Right atrium auricular region (tissue), 2 donors: ENCODE results near the gene CUL4A. TPM values are rescaled to one million over a fixed set of nuclear protein-coding genes. Genes with fewer than 3 reads are reported as not detected.
"Not testable (repeated sequence)": the region's sequence is repeated elsewhere in the genome, so short reads cannot be mapped to it uniquely, and the experiment has no call there.

Source experiments
- DNase-seq: peaks from one replicate; pipeline ENCODE4 v3.0.0-alpha.2; 2019; ENCODE audit warnings: low spot score
- H3K27ac ChIP-seq, 2 donors: fragments of 200-600 bp; sonication (generic); 1 replicate in 1 of 2; 2 replicates in 1 of 2; pipeline ENCODE4 v1.5.1; 2016 to 2019
- H3K27me3 ChIP-seq, 2 donors: fragments of 200-600 bp; sonication (generic); one replicate each; pipeline versions ENCODE4 v1.5.1 to v1.6.0; 2017 to 2019
- H3K36me3 ChIP-seq: fragments of 200-600 bp; sonication (generic); one replicate; pipeline ENCODE4 v1.5.1; 2016
- H3K4me1 ChIP-seq, 2 donors: fragments of 200-600 bp; sonication (generic); one replicate each; pipeline versions ENCODE4 v1.5.1 to v1.6.0; 2017 to 2019
- H3K4me3 ChIP-seq, 2 donors: fragments of 200-600 bp; sonication (generic); 1 replicate in 1 of 2; 2 replicates in 1 of 2; pipeline ENCODE4 v1.5.1; 2017 to 2019; ENCODE audit warnings: mild to moderate bottlenecking in 1 of 2, moderate library complexity in 1 of 2
- H3K9me3 ChIP-seq, 2 donors: fragments of 200-600 bp; sonication (generic); one replicate each; pipeline ENCODE4 v1.5.1; 2019
- total RNA-seq, 2 donors: library from RNA; depleted of rRNA; stranded (reverse); fragments of >200 nt; gene quantifications; one replicate each; pipeline ENCODE4 v1.1.0, GENCODE V29; 2016
- TF ChIP-seq, protein P1 (sequence below), 2 donors: fragments of 200-600 bp; sonication (generic); IDR thresholded peaks; one replicate each; pipeline ENCODE4 v1.5.1; 2019; ENCODE audit warnings: antibody characterized with exemption in 2 of 2

CUL4A gene
- 100 to 1,000 TPM in 1 of 2 donors, 10 to 100 TPM in 1; 76.5 to 435 TPM for total RNA-seq

DNA sequence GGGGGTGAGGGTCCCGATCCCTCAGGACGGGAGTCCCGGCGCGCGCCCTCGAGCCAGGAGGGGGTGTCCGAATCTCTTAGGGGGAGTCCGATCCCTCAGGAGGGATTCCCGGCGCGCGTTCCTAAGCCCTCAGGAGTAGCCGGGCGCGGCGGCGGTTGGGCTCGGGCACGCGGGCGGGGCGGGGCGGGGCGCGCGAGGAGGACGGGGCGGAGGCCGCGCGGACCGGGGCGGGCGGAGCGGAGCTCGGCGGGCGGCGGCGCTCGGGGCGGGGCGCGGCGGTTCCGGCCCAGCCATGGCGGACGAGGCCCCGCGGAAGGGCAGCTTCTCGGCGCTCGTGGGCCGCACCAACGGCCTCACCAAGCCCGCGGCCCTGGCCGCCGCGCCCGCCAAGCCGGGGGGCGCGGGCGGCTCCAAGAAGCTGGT, at the start of gene CUL4A:
CUL4A (plus strand) TSS at position 278 of the 423 bp plus-strand sequence; CDS start at position 293, 15 bp downstream.
- peak; percentile 70 for DNase-seq
- TF ChIP-seq, protein P1, sequence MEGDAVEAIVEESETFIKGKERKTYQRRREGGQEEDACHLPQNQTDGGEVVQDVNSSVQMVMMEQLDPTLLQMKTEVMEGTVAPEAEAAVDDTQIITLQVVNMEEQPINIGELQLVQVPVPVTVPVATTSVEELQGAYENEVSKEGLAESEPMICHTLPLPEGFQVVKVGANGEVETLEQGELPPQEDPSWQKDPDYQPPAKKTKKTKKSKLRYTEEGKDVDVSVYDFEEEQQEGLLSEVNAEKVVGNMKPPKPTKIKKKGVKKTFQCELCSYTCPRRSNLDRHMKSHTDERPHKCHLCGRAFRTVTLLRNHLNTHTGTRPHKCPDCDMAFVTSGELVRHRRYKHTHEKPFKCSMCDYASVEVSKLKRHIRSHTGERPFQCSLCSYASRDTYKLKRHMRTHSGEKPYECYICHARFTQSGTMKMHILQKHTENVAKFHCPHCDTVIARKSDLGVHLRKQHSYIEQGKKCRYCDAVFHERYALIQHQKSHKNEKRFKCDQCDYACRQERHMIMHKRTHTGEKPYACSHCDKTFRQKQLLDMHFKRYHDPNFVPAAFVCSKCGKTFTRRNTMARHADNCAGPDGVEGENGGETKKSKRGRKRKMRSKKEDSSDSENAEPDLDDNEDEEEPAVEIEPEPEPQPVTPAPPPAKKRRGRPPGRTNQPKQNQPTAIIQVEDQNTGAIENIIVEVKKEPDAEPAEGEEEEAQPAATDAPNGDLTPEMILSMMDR (IDR thresholded peaks at IDR 0.05) = no peak
- Histone ChIP-seq H3K36me3 (peaks cover 4% of the 10 kb centered on the region), H3K9me3 (no peaks in the 10 kb centered on the region), H3K4me1 (peaks cover 0 to 68% of the 10 kb centered on the region in 2 donors), H3K4me3 (peak within 1 kb of the TSS; percentile 61 to 98), H3K27me3 (no peaks in the 10 kb centered on the region), H3K27ac (peak within 1 kb of the TSS; percentile 99 to 100)

DNA sequence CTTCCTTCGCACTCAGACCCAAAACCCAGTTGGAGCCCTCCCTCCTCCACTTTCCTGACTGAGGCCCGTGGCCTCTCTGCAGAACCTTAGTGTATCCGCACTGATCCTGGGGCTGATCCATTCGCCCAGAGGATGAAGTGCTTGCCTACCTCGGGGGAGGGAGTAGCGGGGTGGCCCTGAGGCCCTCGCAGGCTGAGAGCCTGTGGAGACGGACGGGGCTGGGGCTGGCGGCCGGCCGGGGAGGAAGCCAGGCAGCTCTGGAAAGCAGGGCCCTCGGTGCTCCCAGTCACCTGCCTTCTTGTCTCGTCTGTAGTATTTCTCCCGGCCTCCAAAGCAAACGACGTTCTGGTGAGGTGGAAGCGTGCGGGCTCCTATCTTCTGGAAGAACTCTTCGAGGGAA, 49.7 kb upstream of the CUL4A start:
- no peak for DNase-seq
- Histone ChIP-seq H3K9me3 (no peaks in the 10 kb centered on the region), H3K36me3 (no peaks in the 10 kb centered on the region), H3K27me3 (no peaks in the 10 kb centered on the region), H3K4me3 (no peak overlapping the region), H3K4me1 (peaks cover 0 to 6% of the 10 kb centered on the region in 2 donors), H3K27ac (no peak overlapping the region)
- TF ChIP-seq, protein P1 (IDR thresholded peaks at IDR 0.05) = no peak

DNA sequence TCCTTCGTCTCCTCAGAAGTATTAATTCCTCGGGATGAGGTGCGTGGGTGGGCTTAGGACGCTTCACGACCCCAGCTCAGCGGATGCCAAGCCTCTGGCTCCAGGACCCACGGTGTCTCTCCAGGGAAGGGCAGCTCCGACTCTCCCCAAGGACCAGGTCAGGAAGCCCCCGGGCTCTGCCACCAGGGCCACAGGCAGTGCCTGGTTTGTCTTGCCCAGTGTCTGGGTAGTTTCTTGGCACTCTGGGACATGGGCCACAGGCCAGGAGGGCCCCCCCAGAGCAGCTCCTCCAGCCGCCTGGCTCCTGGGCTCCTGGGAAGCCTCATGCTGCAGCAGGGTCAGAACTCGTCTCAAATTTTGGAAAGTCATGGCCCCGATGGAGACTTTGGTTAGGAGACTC, 48.4 kb upstream of the CUL4A start:
- Histone ChIP-seq H3K27me3 (no peaks in the 10 kb centered on the region), H3K36me3 (no peaks in the 10 kb centered on the region), H3K4me3 (no peak overlapping the region), H3K9me3 (no peaks in the 10 kb centered on the region), H3K4me1 (peaks cover 0 to 5% of the 10 kb centered on the region in 2 donors), H3K27ac (no peak overlapping the region)
- DNase-seq = no peak
- TF ChIP-seq, protein P1 (IDR thresholded peaks at IDR 0.05) = no peak

DNA sequence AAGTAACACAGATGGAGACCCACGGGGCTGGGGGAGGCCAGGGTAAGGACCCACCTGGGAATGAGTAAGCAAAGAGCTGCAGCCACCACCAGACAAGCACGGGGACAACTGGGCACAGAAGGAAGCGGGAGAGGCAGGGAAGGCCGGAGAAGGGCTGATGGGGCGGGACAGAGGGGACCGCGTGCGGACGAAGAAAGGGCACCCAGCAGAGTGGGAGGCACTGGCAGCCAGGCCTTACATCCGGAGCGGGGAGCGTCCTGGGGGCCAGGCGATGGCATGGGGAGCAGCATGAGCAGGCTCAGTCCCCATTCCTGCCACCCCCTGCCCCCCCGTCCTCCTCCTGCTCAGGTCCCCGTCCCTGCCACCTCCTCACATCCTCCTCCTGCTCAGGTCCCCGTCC, 48.0 kb upstream of the CUL4A start:
- no peaks in the 10 kb centered on the region for H3K36me3 ChIP-seq
- no peaks in the 10 kb centered on the region for H3K9me3 ChIP-seq
- peaks cover 0 to 5% of the 10 kb centered on the region in 2 donors for H3K4me1 ChIP-seq
- no peaks in the 10 kb centered on the region for H3K27me3 ChIP-seq
- DNase-seq = no peak
- H3K4me3 ChIP-seq = no peak overlapping the region
- TF ChIP-seq, protein P1 (IDR thresholded peaks at IDR 0.05) = no peak
- H3K27ac ChIP-seq = no peak overlapping the region

DNA sequence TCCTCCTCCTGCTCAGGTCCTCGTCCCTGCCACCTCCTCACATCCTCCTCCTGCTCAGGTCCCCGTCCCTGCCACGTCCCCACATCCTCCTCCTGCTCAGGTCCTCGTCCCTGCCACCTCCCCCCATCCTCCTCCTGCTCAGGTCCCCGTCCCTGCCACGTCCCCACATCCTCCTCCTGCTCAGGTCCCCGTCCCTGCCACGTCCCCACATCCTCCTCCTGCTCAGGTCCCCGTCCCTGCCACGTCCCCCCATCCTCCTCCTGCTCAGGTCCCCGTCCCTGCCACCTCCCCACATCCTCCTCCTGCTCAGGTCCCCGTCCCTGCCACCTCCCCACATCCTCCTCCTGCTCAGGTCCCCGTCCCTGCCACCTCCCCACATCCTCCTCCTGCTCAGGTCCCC, 47.4 kb upstream of the CUL4A start:
- not testable (repeated sequence) for H3K27ac ChIP-seq, H3K4me3 ChIP-seq, H3K4me1 ChIP-seq, H3K27me3 ChIP-seq, DNase-seq, H3K9me3 ChIP-seq, H3K36me3 ChIP-seq

DNA sequence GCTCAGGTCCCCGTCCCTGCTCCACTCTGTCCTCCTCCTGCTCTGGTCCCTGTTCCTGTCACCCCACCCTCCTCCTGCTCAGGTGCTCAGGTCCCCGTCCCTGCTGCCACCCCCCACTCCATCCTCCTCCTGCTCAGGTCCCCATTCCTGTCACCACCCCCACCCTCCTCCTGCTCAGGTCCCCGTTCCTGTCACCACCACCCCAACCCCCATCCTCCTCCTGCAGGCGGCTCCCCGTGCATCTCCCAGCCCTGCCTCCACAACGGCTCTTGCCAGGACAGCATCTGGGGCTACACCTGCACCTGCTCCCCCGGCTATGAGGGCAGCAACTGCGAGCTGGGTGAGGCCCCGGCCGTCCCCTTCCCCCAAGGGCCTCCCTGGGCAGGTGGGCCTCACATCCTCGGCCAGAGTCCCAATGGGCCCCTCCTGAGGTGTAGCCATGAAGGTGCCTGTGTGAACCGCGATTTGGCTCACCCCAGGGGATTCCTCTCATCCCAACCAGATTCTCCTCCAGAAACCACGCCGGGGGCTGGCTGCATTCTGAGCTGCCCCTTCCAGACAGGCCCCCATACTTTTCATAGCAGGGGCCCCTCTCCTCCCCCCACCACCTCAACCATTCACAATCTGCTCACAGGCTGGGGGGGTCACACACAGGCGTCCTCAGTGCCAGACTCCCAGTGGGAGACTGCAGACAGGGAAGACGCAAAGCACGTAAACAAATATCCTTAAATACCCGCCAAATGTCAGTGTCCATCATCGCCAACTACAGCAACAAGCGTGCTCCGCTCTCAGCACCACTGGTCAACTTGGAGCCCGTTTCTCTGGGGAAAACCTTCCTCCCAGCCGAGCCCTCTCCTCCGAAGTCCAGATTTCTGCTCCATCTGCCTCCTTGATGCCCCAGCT, 46.4 kb upstream of the CUL4A start:
- Histone ChIP-seq H3K4me1 (peaks cover 0 to 5% of the 10 kb centered on the region in 2 donors), H3K27me3 (no peaks in the 10 kb centered on the region), H3K9me3 (no peaks in the 10 kb centered on the region), H3K36me3 (no peaks in the 10 kb centered on the region), H3K27ac (no peak overlapping the region), H3K4me3 (no peak overlapping the region)
- TF ChIP-seq, protein P1 (IDR thresholded peaks at IDR 0.05) = no peak
- DNase-seq = no peak
